HepG2 (cell line): ENCODE measurements around the gene NHSL1. TPM values are rescaled to one million over a fixed set of nuclear protein-coding genes. Genes with fewer than 3 reads are reported as not detected.
A peak's percentile ranks its signal among the peaks of the same experiment; 100 is the strongest.

Source experiments
- AHDC1 ChIP-seq: sonication (generic); formaldehyde crosslinking; IDR thresholded peaks from 2 replicates; pipeline ENCODE4 v1.5.1; 2020; ENCODE audit warnings: mild to moderate bottlenecking, missing genetic modification reagents, borderline replicate concordance
- BHLHE40 ChIP-seq: IDR thresholded peaks from 2 replicates; pipeline ENCODE4 v1.6.1; 2011; ENCODE audit warnings: low read length, improper control_type of control experiment
- CREM ChIP-seq, 2 experiments: sonication (generic) in 1 of 2; formaldehyde crosslinking in 1 of 2; IDR thresholded peaks; 2 replicates each; pipeline versions ENCODE4 v1.4.0 to v1.6.1; 2016 to 2020; ENCODE audit warnings: antibody characterized with exemption in 1 of 2, mild to moderate bottlenecking in 1 of 2, missing genetic modification reagents in 1 of 2
- FOXJ3 ChIP-seq: sonication (generic); formaldehyde crosslinking; IDR thresholded peaks from 2 replicates; pipeline ENCODE4 v1.4.0; 2020; ENCODE audit warnings: missing genetic modification reagents, mild to moderate bottlenecking, borderline replicate concordance
- GATAD1 ChIP-seq: IDR thresholded peaks from 2 replicates; pipeline ENCODE4 v1.6.1; 2016; ENCODE audit warnings: missing genetic modification reagents, missing compliant biosample characterization
- HDAC2 ChIP-seq: sonication (generic); formaldehyde crosslinking; IDR thresholded peaks from 2 replicates; pipeline ENCODE4 v1.4.0; 2020; ENCODE audit warnings: missing genetic modification reagents
- HHEX ChIP-seq: IDR thresholded peaks from 2 replicates; pipeline ENCODE4 v1.6.1; 2016; ENCODE audit warnings: control low read depth
- HMG20A ChIP-seq: IDR thresholded peaks from 2 replicates; pipeline ENCODE4 v1.6.1; 2016; ENCODE audit warnings: borderline replicate concordance
- IRX3 ChIP-seq: sonication (generic); formaldehyde crosslinking; IDR thresholded peaks from 2 replicates; pipeline ENCODE4 v1.8.1; 2023; ENCODE audit warnings: mild to moderate bottlenecking, low read depth, missing genetic modification reagents, borderline replicate concordance
- PHF21A ChIP-seq: sonication (generic); formaldehyde crosslinking; IDR thresholded peaks from 2 replicates; pipeline ENCODE4 v1.5.0; 2020; ENCODE audit warnings: mild to moderate bottlenecking, missing genetic modification reagents
- PRMT3 ChIP-seq: sonication (generic); formaldehyde crosslinking; IDR thresholded peaks from 2 replicates; pipeline ENCODE4 v1.8.1; 2022; ENCODE audit warnings: low read depth, mild to moderate bottlenecking, moderate library complexity, missing genetic modification reagents, borderline replicate concordance
- RXRB ChIP-seq: IDR thresholded peaks from 2 replicates; pipeline ENCODE4 v1.6.1; 2016; ENCODE audit warnings: borderline replicate concordance, missing genetic modification reagents, missing compliant biosample characterization
- STAG1 ChIP-seq: sonication (generic); formaldehyde crosslinking; IDR thresholded peaks from 2 replicates; pipeline ENCODE4 v1.4.0; 2020; ENCODE audit warnings: missing genetic modification reagents
- YEATS4 ChIP-seq: sonication (generic); formaldehyde crosslinking; IDR thresholded peaks from 2 replicates; pipeline ENCODE4 v1.4.0; 2020; ENCODE audit warnings: missing genetic modification reagents, borderline replicate concordance
- ZFP41 ChIP-seq: sonication (generic); formaldehyde crosslinking; IDR thresholded peaks from 2 replicates; pipeline ENCODE4 v1.4.0; 2020; ENCODE audit warnings: mild to moderate bottlenecking, missing genetic modification reagents, borderline replicate concordance
- ZNF12 ChIP-seq: sonication (generic); formaldehyde crosslinking; IDR thresholded peaks from 2 replicates; pipeline ENCODE4 v1.5.0; 2020; ENCODE audit warnings: missing genetic modification reagents
- ZNF136 ChIP-seq: sonication (generic); formaldehyde crosslinking; IDR thresholded peaks from 2 replicates; pipeline ENCODE4 v1.8.1; 2022; ENCODE audit warnings: low read depth, mild to moderate bottlenecking, moderate library complexity, missing genetic modification reagents
- ZNF143 ChIP-seq: sonication (generic); formaldehyde crosslinking; IDR thresholded peaks from 2 replicates; pipeline ENCODE4 v1.4.0; 2020; ENCODE audit warnings: missing genetic modification reagents
- ZNF205 ChIP-seq: IDR thresholded peaks from 2 replicates; pipeline ENCODE4 v1.6.1; 2018; ENCODE audit warnings: missing biosample characterization, missing genetic modification reagents
- ZNF776 ChIP-seq: sonication (generic); formaldehyde crosslinking; IDR thresholded peaks from 2 replicates; pipeline ENCODE4 v1.4.0; 2020; ENCODE audit warnings: mild to moderate bottlenecking, missing genetic modification reagents
- ZNF788 ChIP-seq: sonication (generic); formaldehyde crosslinking; IDR thresholded peaks from 2 replicates; pipeline ENCODE4 v1.5.0; 2020; ENCODE audit warnings: mild to moderate bottlenecking, missing genetic modification reagents, borderline replicate concordance
- polyA plus RNA-seq, 8 experiments: library from polyadenylated mRNA; depleted of rRNA in 3 of 8; stranded (reverse) in 7 of 8; unstranded in 1 of 8; fragments of >200 nt; fragmentation: Illumina TruSeq in 4 of 8; extraction: Trizol in 4 of 8; gene quantifications; 2 replicates each; pipeline versions ENCODE4 v1.2.1 to v1.2.3, GENCODE V29; 2011 to 2016; ENCODE audit warnings: low read depth in 4 of 8, missing spikeins in 1 of 8, mixed read lengths in 1 of 8; ENCODE audit not compliant: insufficient read depth in 1 of 8
- total RNA-seq, 5 experiments: library from RNA; depleted of rRNA; stranded (reverse); fragments of >200 nt; fragmentation: Illumina TruSeq; extraction: Trizol; gene quantifications; 2 replicates each; pipeline ENCODE4 v1.2.3, GENCODE V29; 2016; ENCODE audit warnings: low read depth in 1 of 5
- TF ChIP-seq, protein P1 (sequence below): sonication (generic); formaldehyde crosslinking; IDR thresholded peaks from 2 replicates; pipeline ENCODE4 v1.9.0; 2022; ENCODE audit warnings: low read depth, missing genetic modification reagents
- TF ChIP-seq, protein P2 (sequence below): sonication (generic); formaldehyde crosslinking; IDR thresholded peaks from 2 replicates; pipeline ENCODE4 v1.5.1; 2020; ENCODE audit warnings: mild to moderate bottlenecking, missing genetic modification reagents, borderline replicate concordance

NHSL1 gene
- total and polyA plus RNA-seq, 2 of the 13 experiments (the other 11 are each of a cell fraction or from before 2014, with no cell fraction given), result 24.9 to 53.6 TPM

DNA sequence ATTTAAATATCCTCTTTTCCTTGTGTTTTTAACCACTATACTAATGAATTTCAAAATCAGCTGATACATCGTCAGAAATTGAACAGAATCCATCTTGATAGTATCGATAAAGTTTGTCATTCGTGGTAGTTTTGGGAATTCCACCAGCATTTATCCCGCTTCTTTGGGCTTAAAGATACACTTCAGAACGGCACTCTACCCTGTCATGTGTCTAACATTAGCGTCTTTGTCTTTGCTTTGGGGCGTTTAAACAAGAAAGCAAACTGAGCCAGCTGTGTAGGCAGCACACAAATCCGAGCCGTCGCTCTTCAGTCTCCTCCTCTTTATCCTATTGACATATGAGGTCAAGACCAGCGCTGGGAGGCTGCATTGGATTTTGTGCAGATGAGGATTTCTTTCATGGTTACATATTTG is 27.5 kb upstream of the NHSL1 start (continued):
- TF ChIP-seq HMG20A (CRISPR knock-in tag) (peak; percentile 62; the same call in 1 of the 2 replicates), BHLHE40 (no peak), ZNF776 (CRISPR knock-in tag) (no peak), ZNF205 (CRISPR knock-in tag) (no peak; the same call in 1 of the 2 replicates), ZFP41 (CRISPR knock-in tag) (no peak), HHEX (CRISPR knock-in tag) (0 out of 2 replicates have a peak, but pooled peaks have one; percentile 14), HDAC2 (CRISPR knock-in tag) (peak; percentile 87), STAG1 (peak; percentile 7; the same call in 1 of the 2 replicates), ZNF12 (peak; percentile 68; the same call in 1 of the 2 replicates), FOXJ3 (CRISPR knock-in tag) (0 out of 2 replicates have a peak, but pooled peaks have one; percentile 22), AHDC1 (CRISPR knock-in tag) (0 out of 2 replicates have a peak, but pooled peaks have one; percentile 38), PHF21A (peak; percentile 72; the same call in 1 of the 2 replicates), CREM (IDR thresholded peaks at IDR 0.05) (no peak; the same call in 1 of the 2 replicates), CREM (CRISPR knock-in tag; IDR thresholded peaks at IDR 0.05) (no peak), ZNF788 (CRISPR knock-in tag) (no peak; the same call in 1 of the 2 replicates), RXRB (CRISPR knock-in tag) (peak; percentile 79), ZNF136 (CRISPR knock-in tag) (no peak), ZNF143 (CRISPR knock-in tag) (no peak), IRX3 (CRISPR knock-in tag) (no peak), YEATS4 (CRISPR knock-in tag) (0 out of 2 replicates have a peak, but pooled peaks have one; percentile 33), GATAD1 (no peak), PRMT3 (CRISPR knock-in tag) (0 out of 2 replicates have a peak, but pooled peaks have one; percentile 30)
- TF ChIP-seq, protein P1, sequence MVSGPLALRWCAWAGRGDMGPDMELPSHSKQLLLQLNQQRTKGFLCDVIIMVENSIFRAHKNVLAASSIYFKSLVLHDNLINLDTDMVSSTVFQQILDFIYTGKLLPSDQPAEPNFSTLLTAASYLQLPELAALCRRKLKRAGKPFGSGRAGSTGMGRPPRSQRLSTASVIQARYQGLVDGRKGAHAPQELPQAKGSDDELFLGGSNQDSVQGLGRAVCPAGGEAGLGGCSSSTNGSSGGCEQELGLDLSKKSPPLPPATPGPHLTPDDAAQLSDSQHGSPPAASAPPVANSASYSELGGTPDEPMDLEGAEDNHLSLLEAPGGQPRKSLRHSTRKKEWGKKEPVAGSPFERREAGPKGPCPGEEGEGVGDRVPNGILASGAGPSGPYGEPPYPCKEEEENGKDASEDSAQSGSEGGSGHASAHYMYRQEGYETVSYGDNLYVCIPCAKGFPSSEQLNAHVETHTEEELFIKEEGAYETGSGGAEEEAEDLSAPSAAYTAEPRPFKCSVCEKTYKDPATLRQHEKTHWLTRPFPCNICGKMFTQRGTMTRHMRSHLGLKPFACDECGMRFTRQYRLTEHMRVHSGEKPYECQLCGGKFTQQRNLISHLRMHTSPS, result 0 out of 2 replicates have a peak, but pooled peaks have one; percentile 10
- TF ChIP-seq, protein P2, sequence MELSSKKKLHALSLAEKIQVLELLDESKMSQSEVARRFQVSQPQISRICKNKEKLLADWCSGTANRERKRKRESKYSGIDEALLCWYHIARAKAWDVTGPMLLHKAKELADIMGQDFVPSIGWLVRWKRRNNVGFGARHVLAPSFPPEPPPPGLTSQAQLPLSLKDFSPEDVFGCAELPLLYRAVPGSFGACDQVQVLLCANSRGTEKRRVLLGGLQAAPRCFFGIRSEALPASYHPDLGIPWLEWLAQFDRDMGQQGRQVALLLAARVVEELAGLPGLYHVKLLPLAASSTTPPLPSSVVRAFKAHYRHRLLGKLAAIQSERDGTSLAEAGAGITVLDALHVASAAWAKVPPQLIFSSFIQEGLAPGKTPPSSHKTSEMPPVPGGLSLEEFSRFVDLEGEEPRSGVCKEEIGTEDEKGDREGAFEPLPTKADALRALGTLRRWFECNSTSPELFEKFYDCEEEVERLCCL (CRISPR knock-in tag), result no peak
